HG03060 (cell line): ENCODE measurements around the gene GLRX3.

ENCODE experiments used
- ATAC-seq: cut with Tn5 transposase; IDR thresholded peaks from one replicate; pipeline ENCODE4 v1.9.1; 2021; ENCODE audit warnings: low read depth, moderate number of reproducible peaks; ENCODE audit not compliant: unreplicated experiment

GLRX3 gene

DNA sequence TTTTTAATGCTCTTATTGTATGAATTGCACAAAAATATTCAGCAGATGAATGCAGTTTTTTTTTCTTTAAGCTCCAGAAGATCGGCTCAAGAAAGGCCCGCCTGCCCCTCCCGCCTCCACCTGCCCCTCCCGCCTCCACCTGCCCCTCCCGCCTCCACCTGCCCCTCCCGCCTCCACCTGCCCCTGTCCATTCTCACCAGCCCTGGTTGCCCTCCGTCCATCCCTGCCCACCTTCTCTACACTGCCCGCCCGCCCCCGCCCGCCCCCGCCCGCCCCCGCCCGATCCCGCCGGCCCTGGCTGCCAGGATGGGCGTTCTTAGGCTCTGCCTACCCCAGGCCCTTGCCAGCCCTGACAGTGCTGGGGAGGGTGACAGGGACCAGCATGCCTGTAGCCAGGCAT is 67.4 kb downstream of the GLRX3 start:
- ATAC-seq: no peak

GRCh38 chr10:130206216-130206737 is 70.1 kb downstream of the GLRX3 start:
- no peak for ATAC-seq

- ATAC-seq: no peak
Measured at GRCh38 chr10:130207205-130207604, 71.0 kb downstream of the GLRX3 start.

GRCh38 chr10:130208807-130209206 is 72.6 kb downstream of the GLRX3 start:
- no peak for ATAC-seq

DNA sequence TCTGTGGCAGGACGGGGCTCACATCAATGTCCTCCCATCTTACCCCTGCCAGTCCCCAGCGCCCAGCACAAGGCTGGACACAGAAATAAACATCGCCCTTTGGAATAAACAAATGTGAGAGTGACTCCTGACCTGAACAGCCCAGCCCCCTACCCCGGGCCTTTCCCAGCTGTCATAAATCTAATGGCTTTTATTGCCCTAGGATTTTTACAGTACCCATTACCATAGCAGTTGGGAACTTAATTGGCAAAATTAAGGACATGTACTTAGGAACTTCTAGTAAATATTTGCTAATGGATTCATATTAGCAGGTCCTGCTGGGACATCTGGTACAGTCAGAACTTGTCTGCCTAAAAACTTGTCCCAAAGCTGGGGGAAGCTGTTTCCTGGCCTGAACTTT is 76.6 kb downstream of the GLRX3 start:
- no peak for ATAC-seq

DNA sequence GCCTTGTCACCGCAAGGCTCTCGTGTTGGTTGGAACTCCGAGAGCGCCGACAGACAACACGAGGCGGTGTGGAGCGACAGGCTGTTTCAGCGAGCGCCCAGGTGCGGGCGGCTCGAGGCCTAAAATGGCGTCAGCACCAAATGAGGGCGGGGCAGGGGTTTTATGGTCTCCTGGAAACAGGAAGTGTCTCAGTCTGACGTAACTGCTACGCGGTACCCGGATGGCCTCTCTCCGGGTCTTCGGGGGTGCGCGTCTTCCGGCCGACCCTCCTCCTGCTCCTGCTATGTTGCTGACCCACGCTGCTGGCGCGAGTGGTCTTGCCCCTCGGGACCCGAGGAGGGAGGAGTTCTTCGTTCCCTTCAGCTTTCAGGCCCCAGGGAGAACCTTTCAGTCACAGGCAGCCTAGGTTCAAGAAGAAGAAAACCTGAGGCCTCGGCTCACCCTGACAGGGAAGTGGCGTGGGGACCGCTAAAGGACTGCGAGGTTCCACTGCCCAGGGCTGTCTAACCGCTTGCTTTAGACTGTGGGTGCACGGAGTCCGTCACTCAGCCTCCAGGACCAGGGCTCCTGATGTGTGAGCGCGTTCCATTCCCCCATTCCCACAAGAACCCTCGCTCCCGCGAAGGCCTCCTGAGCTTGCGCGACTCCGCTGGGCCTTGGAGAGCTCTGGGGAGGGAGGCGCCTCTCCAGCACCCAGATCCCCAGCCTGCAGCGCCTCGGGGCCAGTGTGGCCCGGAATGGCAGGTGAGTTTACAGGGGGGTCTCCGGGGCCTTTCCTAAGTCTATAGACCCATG is 77.3 kb downstream of the GLRX3 start:
- ATAC-seq: no peak

DNA sequence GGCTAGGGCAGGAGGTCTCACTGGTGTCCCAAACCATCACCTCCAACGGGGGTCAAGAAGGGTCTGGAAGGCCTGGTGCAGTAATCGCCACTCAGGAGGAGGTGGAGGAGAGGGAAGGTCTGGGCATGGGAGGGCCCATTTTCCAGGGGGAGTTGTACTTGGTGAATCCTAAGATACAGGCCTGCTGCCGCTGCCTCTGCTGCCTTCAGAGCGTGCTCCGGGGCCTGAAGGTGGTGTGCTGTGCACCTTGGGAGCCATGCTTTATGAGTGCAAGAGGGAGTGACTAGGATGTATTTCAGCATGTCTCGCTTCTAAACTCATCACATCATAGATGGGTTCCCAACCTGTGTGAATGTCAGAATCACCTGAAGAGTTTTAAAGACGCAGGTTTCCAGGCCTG is 78.2 kb downstream of the GLRX3 start:
- ATAC-seq: no peak

DNA sequence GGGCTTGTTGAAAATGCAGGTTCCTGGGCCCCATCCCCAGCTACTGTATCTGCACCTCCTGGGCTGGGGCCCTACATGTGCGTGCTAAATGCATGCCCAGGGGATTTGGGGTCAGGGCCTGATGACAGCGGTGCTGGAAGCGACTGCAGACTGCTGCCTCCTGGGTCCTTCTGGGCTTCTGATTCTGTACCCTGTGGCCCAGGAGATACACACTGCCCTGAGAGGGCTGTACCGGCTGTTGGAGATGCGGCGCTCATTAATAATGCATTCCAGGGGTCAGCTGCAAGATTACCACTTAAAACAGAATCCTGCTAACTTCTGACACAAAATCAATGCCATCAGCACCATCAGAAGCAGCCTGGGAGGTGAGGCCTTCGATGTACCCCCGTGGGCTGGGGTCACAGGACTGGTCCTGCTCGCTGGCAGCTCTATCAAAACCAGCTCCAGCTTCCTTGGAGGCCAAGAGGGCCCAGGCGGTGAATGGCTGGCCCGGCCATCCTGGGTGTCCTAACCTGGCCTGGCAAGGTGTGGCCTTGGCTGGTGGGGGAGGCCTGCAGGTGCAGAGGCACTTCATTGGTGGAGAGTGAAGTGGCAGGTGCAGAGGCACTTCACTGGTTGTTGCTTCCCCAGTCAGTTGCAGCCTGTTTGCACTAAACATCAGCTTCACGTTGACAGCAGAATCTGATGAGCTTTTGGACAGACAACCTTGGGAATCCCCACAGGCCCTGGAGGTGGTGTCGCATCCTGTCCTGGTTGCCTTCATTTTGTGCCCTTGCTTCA is 79.2 kb downstream of the GLRX3 start:
- no peak for ATAC-seq

- ATAC-seq: no peak
Measured at GRCh38 chr10:130215931-130216231, 79.7 kb downstream of the GLRX3 start.

DNA sequence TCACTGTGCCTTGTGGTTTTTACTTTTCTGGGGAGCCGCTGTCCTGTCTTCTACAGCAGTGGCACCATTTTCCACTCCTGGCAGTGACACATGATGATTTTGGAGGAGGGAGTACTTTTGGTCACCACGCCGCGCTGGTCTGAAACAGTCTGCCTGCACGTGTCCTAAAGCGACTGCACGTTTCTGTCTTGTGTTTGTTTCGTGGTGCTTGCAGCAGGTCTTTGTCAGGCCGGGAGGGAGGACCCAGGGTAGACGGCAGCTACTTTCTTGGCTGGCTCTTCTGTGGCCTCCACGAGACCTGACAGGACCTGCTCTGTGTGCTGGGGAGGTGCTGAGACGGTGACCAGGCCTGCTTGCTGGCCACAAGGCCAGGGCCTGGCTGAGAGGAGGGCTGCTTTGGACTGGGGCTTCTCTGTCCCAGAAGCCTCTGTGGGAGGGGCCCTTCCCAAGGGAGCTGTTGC is 82.0 kb downstream of the GLRX3 start:
- ATAC-seq: no peak

- ATAC-seq: no peak
Measured at GRCh38 chr10:130218936-130219335, 82.7 kb downstream of the GLRX3 start.

- no peak for ATAC-seq
Measured at GRCh38 chr10:130220251-130221185, 84.3 kb downstream of the GLRX3 start.

DNA sequence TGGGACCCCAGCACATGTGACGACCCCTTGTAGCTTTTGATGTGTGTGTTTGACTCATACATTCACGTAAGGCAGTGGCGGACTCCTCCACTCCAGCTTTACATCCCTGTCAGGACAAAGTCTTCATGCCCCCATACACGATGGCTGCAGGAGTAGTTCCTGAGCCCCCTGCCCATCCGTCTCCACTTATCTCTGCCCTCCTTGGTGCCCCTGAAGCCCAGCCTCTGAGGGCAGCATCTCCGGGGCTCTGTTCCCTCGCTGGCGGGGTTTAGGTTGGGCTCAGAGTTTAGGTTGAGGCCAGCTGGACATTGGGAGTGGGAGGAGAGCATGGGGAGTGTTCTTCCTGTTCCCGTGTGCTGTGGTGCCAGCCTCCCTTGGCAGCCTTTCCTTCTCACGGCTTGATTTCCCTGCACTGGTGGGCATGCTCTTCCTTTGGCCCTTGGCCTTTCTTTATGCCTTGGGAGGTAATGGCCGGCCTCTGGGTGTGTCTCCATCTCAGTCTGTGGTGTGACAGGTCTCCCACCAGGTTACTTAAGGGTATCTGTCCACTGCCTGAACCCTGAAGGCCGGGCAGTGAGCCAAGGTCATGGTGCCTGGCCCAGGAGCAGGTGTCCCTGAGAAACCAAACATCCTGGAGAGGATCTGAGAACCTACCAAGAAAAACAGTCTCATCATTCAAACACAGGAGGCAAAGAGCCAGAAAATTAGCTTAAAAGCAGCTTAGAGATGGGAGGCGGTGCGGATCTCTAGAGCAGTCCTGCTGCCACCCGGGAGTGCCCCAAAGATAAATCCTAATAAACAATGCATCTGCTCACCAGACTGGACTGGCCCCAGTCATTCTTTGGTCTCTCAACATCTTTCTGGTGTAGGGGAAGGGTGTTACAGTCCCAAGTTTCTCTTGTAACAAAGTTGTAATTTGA is 85.5 kb downstream of the GLRX3 start:
- ATAC-seq: no peak

- ATAC-seq: no peak
Measured at GRCh38 chr10:130222381-130222780, 86.2 kb downstream of the GLRX3 start.

DNA sequence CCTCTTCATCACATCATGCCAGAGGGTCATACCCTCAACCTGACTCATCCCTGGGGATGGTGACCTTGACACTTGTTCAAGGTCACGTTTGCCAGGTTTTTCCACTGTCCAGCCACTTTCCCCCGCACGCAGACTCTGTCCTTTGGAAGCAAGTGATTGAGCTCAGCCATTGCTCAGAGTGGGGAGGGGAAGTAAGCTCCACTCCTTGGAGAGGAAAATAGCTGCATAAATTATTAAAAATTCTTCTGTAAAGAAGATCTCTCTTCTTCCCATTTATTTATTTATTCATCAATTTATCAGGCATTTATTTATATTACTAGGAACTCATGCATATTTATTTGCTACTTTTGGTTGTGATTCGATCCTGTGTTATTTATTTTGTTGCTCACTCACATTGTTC is 88.0 kb downstream of the GLRX3 start:
- no peak for ATAC-seq

GRCh38 chr10:130226012-130226411 is 89.8 kb downstream of the GLRX3 start:
- no peak for ATAC-seq

DNA sequence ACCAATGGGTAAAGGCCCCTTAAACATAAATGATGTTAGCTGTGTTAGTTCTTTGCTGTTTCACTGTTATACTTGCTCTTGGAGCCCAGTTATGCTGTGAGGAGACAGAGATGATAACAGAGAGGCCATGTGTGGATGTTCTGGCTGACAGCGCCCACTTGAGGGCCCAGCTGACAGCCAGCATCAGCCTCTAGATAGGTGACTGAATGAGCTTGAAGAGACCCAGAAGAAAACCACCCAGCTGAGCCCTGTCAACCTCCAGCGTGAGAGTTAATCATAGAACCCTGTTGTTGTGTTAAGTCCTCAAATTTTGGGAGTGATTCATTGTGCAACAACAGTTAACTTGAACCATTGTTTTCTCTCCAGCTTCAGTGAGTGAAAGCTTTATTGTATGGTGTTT is 91.7 kb downstream of the GLRX3 start:
- no peak for ATAC-seq
